Cardiac muscle cell (in vitro differentiated cells and primary cell): ENCODE measurements around the gene LYVE1. TPM values are rescaled to one million over a fixed set of nuclear protein-coding genes. Genes with fewer than 3 reads are reported as not detected.
A peak's percentile ranks its signal among the peaks of the same experiment; 100 is the strongest.

ENCODE experiments used
- DNase-seq, 2 donors: peaks; one replicate each; pipeline versions ENCODE4 v3.0.0 to v3.0.0-alpha.2; 2010 to 2017; ENCODE audit warnings: low read depth in 1 of 2, low spot score in 1 of 2
- H3K27ac ChIP-seq: fragments of 200-600 bp; sonication (generic); 2 replicates; pipeline ENCODE4 v1.5.1; 2016
- H3K27me3 ChIP-seq: fragments of 200-600 bp; sonication (generic); 2 replicates; pipeline ENCODE4 v1.6.0; 2016; ENCODE audit warnings: control low read depth
- H3K36me3 ChIP-seq: fragments of 200-600 bp; sonication (generic); 2 replicates; pipeline ENCODE4 v1.5.1; 2016; ENCODE audit warnings: control low read depth
- H3K4me1 ChIP-seq: fragments of 200-600 bp; sonication (generic); 2 replicates; pipeline ENCODE4 v1.8.1; 2017; ENCODE audit warnings: low read depth, mild to moderate bottlenecking, mixed run types
- H3K4me3 ChIP-seq: fragments of 200-600 bp; sonication (generic); 2 replicates; pipeline ENCODE4 v1.5.1; 2016; ENCODE audit warnings: mild to moderate bottlenecking
- H3K9me3 ChIP-seq: fragments of 200-600 bp; sonication (generic); 2 replicates; pipeline ENCODE4 v1.5.1; 2017; ENCODE audit warnings: low read depth, mild to moderate bottlenecking, control low read depth
- polyA plus RNA-seq: library from polyadenylated mRNA; unstranded; fragments of >200 nt; fragmentation: Nextera tagmentation; extraction: Ambion mirVana; gene quantifications from 2 replicates; pipeline ENCODE4 v1.2.1, GENCODE V29; 2016
- total RNA-seq: library from RNA; depleted of rRNA; stranded (reverse); fragments of >200 nt; gene quantifications from 2 replicates; pipeline ENCODE4 v1.2.3, GENCODE V29; 2016
- TF ChIP-seq, protein P1 (sequence below): IDR thresholded peaks from 2 replicates; pipeline ENCODE4 v1.5.1; 2012; ENCODE audit warnings: low read depth, mild to moderate bottlenecking, low read length

LYVE1 gene
- total and polyA plus RNA-seq, 2 experiments from 2014 or later: not detected

DNA sequence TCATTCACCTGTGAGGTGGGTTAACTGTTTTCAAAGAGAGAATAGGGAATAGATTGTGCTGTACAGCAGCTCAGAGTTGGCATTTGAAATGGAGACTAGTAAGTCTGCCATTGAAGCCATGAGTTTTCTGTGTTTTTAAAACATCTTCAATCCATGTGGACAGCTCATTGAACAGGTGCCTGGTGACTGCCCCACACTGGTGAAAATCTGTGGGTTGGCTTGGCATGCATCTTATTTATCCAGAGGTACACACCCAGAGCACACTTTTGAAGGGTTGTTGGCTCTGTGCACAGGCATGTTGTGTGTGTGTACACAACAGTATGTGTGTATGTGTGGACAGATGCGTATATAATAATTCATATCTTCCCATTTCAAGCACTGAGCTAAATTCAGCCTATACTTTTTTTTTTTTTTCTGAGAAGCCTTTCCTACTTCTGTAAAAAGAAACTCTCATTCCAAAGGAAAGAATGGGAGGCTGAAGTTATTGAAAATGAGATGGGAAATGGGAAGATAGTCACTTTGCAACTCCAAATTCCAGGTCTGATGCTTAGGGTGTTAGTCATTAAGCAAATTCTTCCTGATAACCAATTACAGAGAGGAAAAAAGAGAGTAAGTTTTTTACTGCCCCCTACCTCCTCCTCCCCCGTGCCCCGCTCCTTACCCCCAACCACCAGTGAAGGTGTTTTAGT lies 7.0 kb upstream of the LYVE1 start:
- H3K27ac ChIP-seq: no peak overlapping the region
- no peak for DNase-seq
- no peaks in the 10 kb centered on the region for H3K27me3 ChIP-seq
- peaks cover 11% of the 10 kb centered on the region for H3K4me1 ChIP-seq
- H3K36me3 ChIP-seq: no peaks in the 10 kb centered on the region
- TF ChIP-seq, protein P1, sequence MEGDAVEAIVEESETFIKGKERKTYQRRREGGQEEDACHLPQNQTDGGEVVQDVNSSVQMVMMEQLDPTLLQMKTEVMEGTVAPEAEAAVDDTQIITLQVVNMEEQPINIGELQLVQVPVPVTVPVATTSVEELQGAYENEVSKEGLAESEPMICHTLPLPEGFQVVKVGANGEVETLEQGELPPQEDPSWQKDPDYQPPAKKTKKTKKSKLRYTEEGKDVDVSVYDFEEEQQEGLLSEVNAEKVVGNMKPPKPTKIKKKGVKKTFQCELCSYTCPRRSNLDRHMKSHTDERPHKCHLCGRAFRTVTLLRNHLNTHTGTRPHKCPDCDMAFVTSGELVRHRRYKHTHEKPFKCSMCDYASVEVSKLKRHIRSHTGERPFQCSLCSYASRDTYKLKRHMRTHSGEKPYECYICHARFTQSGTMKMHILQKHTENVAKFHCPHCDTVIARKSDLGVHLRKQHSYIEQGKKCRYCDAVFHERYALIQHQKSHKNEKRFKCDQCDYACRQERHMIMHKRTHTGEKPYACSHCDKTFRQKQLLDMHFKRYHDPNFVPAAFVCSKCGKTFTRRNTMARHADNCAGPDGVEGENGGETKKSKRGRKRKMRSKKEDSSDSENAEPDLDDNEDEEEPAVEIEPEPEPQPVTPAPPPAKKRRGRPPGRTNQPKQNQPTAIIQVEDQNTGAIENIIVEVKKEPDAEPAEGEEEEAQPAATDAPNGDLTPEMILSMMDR: no peak
- H3K4me3 ChIP-seq: no peak overlapping the region
- H3K9me3 ChIP-seq: no peaks in the 10 kb centered on the region

DNA sequence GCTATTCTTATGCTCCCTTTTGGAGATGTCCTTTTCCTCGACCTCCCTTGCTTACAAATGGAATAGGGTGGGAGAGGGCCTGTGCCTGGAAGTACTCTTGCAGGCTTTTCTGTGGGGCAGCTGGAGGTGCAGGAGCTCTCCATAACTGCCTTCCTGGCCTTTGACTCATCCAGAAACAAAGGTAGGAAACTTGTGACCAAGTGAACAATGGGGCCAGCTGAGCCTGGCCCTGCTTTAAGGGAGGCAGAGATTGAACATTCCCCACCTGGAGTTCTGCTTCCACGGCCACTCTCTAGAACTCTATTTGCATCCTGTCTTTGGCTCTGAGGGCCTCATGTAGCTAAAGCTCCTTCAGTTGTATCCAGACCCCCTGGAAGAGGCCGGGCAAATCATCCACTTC lies 5.1 kb upstream of the LYVE1 start:
- DNase-seq: no peak
- Histone ChIP-seq H3K4me1 (peaks cover 11% of the 10 kb centered on the region), H3K27ac (no peak overlapping the region), H3K36me3 (no peaks in the 10 kb centered on the region), H3K4me3 (no peak overlapping the region), H3K27me3 (no peaks in the 10 kb centered on the region), H3K9me3 (no peaks in the 10 kb centered on the region)
- TF ChIP-seq, protein P1: no peak

DNA sequence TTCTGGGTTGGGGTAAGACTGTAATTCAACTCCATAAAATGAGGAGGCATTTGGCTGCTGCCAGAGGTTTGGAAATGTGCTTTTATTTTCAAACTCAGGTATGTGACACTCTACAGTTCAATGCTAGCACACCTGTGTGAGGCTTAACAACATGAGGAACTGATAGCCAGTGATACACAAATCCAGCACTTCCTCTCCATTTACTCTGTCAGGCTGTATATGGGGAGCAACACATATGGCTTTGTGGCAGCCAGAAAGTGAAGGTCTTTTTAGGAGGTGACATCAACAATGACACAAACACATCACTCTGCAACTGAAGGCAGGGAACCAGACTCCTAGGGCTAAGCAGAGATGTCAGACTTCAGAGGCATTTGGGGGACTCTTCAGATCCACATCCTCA lies 4.6 kb upstream of the LYVE1 start:
- TF ChIP-seq, protein P1: no peak
- peak overlapping the region; percentile 39 for H3K27ac ChIP-seq
- no peaks in the 10 kb centered on the region for H3K9me3 ChIP-seq
- DNase-seq: no peak
- no peaks in the 10 kb centered on the region for H3K36me3 ChIP-seq
- H3K4me1 ChIP-seq: peaks cover 11% of the 10 kb centered on the region
- H3K4me3 ChIP-seq: no peak overlapping the region
- no peaks in the 10 kb centered on the region for H3K27me3 ChIP-seq

DNA sequence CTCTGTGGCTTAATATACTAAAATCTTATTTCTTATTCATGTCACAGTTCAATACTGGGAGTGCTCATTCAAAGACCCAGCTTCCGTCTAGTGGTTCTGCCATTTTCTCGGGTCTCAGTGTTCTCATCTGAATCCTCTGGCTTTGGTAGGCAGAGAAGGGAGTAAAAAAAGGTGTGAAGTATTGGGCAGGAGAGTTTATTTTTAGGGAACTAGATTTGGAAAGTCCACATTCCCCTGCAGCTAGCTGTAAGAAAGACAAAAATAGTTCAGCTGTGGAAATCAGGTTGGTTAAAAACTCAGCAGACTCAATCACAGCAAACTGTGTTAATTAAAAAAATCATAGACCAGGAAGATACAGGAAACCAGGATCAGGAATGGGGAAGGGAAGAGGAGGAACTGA lies 4.1 kb upstream of the LYVE1 start:
- Histone ChIP-seq H3K4me1 (peaks cover 11% of the 10 kb centered on the region), H3K36me3 (no peaks in the 10 kb centered on the region), H3K27ac (peak overlapping the region; percentile 39), H3K27me3 (no peaks in the 10 kb centered on the region), H3K9me3 (no peaks in the 10 kb centered on the region), H3K4me3 (no peak overlapping the region)
- no peak for DNase-seq
- TF ChIP-seq, protein P1: no peak

DNA sequence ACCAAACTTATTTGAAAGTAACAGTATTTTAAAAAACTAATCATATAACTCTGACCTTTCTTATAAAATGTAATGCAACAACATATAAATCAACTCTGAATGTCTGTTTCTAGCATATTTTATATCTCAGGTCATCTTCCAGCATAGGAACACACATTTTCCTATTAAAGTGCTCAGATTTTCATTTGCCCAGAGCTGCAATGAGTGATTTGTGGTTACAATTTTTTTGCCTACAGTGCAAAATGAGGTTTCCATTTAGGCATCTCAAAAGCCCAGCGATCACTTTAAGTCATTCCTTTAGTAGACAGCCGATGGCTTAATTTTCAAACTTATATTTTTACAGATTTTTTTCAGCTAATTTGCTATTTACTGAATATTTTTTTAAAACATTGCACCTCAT lies 1.0 kb downstream of the LYVE1 start:
- no peaks in the 10 kb centered on the region for H3K27me3 ChIP-seq
- H3K9me3 ChIP-seq: no peaks in the 10 kb centered on the region
- no peak overlapping the region for H3K27ac ChIP-seq
- DNase-seq: no peak
- H3K4me1 ChIP-seq: peaks cover 3% of the 10 kb centered on the region
- TF ChIP-seq, protein P1: no peak
- no peaks in the 10 kb centered on the region for H3K36me3 ChIP-seq
- H3K4me3 ChIP-seq: no peak overlapping the region
